ENCODE results near the gene UBE2E1.

Gene UBE2E1

DNA sequence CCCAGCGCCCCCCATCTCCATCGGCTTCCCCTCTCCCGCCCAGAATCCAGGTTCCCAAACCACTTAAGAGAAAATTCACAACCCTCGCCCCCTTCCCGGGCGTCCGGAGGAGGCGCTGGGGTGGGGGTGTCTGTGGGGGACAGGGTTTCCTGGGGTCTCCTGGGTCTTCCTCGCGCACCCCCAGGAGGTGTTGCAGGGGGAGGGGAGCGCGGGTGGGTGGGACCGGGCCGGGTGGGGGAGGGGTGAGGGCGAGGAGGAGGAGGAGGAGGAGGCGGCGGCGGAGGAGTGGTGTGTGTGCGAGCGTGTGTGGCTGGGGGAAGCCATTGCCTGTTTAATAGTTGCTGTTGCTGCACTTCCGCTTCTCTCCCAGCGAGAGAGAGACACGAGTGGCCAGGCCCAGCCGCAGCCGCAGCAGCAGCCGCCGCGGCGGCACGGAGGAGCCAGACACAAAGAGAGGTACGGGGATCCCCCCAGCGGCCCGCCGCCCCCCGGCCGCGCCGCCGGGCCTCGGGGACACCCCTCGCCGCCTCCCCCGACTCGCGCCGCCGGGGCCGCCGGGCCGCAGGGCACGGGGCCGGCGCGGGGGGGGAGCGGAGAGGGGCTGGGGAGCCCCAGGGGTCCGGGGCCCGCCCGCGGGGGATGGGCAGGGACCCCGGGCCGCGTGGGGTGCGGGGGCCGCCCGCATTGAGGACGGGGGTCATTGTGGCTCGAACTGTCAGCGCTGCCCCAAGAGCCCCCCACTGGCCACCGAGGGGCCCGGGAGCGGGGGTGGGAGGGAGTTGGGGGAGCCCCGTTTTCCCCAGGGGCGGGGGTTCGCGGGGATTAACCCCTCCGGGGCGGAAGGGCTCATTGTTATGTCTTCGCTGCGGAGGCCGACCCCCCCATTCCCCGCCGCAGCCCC, at the start of gene UBE2E1:
Gene UBE2E1, plus strand, starts transcription at position 323 of the 901 bp plus-strand sequence. CDS start 1,315 bp downstream, outside the sequence.
- peak; percentile 63 for DNase-seq (ENCODE audit: low spot score)

DNA sequence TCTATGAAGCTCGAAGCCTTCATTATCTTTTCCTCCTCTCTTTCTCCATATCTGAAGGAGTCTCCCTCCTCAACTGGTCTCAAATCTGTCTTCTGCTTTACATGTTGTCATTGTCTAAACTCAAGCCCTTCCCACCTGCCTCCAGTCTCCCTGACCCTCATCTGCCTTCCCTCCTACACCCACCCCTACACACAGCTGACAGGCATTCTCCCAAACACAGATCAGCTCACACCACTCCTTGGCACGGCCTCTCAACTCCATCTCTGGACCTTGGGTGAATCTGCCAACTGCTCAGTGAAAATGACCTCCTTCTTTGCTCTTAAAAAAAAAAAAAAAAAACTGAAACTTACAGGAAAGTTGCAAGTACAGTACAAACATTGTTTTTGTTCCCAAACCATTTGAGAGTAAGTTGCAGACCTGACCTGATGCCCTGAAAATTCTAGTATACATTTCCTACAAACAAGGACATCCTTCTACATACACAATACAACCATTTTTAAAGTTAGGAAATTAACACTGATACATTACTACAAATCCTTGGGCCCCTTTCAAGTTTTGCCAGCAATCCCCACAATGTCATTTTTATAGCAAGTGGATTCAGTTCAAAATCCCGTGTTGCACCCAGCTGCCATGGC, 49.4 kb upstream of the UBE2E1 start:
- DNase-seq (ENCODE audit: low spot score) = no peak

DNA sequence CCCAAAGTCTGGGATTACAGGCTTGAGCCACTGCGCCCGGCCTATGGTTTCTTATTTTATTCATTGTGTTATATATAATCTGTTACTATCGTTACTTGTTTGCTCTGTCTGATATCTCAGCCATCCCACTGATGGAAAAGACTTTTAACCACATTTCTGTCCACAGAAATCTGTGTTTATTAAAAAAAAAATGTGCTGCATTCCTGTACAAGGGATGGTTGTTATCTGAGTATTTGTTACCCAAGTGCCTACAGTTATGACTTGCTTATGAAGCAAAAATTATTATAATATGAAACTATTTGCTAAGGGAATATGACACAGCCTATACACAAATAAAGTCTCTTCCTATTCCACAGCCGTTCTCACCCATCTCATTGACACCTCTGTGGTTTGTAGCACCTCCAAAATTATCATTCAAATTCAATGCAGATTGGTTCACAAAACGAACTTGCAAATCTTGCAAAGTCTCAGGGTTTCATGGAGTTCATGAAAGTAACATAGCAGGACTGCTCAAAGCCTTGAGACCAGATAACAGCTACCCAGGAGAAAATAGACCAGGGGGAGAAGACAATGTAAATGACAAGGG, 47.4 kb upstream of the UBE2E1 start:
- DNase-seq (ENCODE audit: low spot score) = no peak

DNA sequence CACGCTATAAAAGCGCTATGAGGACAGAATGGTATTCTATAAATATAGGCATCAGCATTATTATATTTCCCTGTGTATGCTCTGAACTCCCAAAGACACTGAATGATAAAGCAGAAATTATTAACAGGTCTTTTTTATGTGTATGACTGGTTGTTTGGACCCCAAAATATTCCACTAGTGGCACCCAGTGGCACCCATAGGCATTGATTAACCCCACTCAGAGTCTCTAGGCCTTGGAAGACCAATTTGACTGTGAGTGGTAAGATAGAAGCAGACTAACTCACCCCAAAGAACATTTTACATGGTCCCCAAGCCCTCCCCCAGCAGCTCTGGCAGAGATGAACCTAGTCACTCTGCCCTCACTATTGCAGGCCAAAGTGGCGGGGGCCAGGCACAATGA, 45.4 kb upstream of the UBE2E1 start:
- DNase-seq (ENCODE audit: low spot score) = no peak

DNA sequence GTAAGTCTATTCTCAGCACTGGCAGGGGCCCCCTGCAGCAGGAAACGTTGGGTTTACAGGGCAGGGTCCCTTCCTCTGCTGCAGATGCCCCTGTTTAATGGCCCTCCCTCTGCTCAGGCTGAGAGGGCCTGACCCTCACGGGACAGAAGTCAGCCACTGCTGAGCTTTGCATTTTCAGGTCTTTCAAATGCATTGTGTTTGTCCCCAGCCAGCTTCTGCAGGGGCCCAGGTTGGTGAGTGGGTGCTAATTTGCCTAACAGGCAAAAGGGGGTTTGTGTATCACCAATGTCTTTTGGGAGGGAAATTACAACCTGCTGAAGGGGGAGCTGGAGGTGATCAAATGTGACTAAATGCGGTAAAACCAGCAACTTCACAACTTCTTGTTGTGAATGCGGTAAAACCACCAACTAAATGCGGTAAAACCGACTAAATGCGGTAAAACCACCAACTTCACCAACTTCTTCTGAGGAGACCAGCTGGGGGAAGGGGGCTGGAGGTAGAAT, 44.8 kb upstream of the UBE2E1 start:
- no peak for DNase-seq (ENCODE audit: low spot score)

DNA sequence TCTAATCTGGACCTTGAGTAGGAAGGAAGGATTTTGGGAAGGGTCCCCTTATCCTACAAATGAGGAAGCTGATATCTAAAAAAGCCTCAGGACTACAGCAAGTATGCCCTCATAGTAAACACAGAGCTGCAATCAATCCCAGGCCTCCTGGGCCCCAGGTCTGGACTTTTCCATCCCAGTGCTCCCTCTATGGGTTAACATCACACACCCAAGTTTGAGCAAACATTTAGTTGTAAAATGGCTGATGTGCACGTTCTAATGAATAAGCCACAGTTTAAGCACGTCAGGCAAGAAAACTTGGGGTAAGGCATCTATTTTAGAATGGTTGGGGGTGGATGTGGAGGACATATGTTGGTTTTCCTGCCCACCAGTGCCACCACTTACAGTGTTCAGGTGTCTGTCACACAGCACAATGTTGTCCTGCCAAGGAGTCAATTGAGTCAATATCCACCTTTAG, 44.3 kb upstream of the UBE2E1 start:
- peak; percentile 30 for DNase-seq (ENCODE audit: low spot score)

DNA sequence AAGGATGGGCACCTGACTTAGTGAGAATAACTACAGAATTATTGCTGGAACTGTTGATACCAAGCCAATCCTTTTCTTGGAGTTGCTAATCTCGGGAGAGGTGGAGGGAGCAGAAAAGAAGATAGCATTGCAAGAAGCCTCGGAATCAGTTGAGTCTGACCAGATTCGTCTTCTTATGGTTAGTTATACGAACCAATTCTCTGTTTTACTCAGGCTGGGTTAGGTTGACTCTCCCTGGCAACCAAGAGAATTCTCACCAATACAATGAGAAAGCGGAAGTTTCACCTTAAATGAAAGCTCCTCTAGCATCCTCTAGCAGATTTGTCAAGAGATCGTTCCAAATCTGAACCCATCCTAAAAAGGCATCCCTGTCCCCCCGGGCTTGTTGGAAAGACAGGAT, 43.5 kb upstream of the UBE2E1 start:
- DNase-seq (ENCODE audit: low spot score) = no peak

DNA sequence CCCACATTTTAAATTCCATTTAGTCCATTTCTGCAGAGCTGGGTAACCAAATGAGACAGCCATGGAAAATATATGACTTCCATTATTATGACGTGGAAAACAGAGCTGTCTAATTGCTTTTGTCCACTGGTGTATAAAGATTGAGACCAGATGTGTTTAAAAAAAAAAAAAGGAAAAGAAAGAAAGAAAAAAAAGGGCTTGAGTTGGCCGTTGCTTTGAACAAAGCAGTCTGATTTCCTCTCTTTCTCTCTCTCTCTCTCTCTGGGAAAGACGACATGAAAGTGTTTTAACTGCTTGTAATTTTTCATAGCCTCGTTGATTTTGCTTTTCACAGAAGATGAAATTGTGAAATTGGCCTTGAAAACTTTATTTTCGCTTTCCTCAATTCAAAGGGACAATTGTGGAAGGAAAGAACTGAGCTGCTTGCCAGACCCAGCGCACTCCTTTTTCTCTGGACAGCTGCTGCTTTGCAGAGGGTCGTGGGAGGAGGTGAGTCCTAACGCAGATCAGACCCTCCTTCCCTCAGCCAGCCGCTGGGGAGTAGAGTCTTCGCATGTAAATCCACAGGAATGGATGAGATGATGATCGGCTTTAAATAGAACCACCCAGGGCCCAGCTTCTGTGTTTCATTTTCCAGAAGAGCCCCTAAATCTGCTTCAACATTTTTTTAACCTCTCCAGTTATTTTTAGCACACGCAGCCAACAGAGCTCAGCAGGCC, 42.8 kb upstream of the UBE2E1 start:
- DNase-seq (ENCODE audit: low spot score) = no peak

DNA sequence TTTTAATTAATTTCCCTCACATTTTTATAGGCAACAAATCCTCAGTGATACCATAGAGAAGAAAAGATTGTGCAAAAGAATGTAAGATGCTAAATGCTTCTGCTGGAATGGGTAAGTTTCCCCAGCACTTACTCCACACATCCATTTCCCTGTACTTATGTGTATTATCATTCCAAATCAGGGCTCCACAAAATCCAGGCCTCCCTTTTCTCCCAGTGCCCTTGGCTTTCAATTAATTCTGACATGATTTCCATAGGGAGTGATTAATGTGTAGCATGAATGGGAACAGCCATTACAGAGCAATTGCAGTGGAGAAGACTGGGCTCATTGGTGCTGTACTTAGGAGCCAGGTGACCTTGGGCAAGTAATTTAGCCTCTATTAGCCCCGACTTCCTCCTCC, 41.3 kb upstream of the UBE2E1 start:
- no peak for DNase-seq (ENCODE audit: low spot score)

DNA sequence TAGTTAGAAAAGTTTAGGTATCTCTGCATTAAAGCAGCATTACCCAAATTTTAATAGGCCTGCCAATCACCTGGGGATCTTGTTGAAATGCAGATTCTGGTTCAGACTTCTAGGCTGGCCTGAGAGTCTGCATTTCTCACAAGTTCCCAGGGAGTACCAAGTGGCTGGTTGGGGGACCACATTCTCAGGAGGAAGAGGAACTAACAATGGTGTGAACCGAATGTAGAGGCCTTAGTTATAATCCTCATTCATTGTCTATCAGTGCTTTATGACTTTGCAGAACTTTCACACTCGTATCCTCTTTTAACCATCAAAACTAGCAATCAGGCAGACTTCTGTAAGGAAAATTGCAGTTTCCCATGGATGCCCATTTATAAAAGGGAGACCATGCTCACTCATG, 38.2 kb upstream of the UBE2E1 start:
- DNase-seq (ENCODE audit: low spot score) = no peak

DNA sequence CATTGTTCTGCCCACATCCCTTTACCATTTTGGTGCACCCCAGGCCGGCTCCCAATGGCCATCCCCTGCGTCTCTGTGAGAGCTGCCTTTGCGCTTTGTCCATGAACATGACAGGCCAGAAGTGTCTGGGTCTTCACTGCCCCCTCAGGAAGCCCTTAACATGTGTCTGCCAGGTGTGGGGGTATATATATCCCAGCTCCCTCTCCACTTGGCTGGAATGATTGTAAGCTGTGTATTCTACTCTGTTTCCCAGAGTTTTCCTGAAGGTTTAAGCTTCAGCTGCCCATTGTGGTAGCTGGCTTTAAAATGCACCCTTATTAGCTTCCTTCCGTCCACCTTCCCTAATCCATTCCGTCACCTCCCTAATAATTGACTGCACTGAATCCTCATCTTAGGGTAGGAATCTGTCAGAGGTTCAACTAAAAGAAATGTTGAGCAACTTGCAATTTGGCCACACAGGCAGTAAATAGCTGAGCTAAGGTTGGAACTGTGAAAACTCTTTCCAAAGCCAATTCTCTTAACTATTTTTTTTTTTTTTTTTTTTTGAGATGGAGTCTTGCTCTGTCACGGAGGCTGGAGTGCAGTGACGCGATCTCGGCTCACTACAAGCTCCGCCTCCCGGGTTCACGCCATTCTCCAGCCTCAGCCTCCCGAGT, 30.4 kb upstream of the UBE2E1 start:
- no peak for DNase-seq (ENCODE audit: low spot score)

DNA sequence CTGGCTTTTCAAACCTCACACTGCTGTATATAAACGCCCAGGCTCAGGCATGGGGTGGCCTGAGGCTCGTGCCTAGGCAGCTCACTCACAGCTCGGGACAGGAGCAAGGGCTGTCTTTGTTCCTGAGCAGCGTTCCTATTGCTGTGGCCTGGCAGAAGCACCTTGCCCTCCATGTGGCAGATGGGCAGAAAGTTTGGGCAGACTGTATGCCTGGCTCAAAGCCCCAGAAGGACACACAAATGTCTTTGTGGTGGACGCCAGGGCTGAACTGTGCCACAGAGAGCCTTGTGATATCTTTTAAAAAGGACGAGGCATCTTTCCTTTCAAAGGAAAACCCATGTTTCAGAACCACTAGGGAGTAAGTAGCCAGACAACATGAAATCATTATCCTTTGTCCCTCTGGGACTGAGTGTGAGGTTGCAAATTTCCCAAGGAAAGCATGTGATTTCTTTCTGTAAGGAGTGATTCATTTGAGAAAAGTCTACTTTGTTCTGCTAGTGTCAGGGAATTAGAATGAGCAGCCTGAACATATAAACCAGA, 29.3 kb upstream of the UBE2E1 start:
- no peak for DNase-seq (ENCODE audit: low spot score)

DNA sequence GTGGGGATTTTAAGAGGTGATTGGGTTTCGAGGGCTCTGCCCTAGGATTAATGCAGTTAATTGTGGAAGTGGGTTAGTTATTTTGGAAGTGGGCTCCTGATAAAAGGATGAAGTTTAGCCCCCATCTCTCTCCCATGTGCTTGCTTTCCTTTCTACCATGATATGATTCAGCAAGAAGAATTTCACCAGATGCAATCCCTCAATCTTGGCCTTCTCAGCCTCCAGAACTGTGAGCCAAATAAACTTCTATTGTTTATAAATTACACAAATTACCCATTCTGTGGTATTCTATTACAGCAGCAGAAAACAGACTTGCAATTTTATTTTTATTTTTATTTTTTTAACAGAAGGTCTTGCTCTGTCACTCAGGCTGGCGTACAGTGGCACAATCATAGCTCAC, 27.3 kb upstream of the UBE2E1 start:
- DNase-seq (ENCODE audit: low spot score) = no peak

DNA sequence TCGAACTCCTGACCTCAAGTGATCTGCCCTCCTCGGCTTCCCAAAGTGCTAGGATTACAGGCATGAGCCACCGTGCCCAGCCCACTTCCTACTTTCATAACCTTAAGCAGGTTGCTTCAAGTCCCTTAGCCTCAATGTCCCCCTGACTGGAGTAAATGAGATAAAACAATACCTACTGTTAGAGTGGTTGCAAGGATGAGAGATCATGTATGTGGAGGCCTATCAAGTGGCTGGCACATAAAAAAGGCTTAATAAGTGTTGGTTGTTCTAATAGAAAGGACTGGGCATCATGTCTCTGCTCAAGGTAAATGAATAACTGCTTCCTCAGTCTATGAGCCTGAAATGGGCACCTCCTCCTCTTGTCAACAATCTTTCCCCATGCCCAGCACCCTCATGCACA, 25.9 kb upstream of the UBE2E1 start:
- no peak for DNase-seq (ENCODE audit: low spot score)

DNA sequence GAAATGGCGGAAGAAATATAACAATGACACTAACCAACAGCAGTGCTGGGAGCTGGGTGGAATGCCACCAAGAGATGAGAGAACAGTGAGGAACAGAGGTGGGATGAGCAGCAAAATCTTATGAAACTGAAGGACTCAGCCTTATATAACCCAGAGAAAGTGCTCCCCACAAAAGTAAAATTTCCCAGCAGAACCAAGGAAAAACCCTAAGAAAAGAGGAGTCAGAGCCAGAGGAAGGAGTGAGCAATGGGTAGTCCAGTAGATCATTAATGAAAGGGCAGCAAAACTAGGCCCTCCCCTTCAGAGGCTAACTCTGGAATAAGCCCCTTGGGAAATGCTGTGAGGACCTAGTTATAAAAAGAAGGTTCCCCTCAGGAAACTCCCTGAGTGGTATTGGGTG, 24.7 kb upstream of the UBE2E1 start:
- no peak for DNase-seq (ENCODE audit: low spot score)

DNA sequence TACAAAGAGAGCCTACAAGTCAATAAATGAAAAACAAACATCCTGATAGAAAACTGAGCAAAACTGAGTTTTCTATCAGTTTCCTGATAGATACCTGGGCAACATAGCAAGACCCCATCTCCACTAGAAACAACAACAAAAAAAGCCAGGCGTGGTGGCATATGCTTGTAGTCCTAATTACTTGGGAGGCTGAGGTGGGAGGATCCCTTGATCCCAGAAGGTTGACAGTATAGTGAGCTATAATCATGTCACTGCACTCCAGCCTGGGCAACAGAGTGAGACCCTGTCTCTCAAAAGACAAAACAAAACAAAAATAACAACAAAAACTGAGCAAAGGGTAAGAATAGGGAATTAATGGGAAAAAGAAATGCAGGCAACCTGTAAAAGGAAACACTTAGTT, 23.9 kb upstream of the UBE2E1 start:
- no peak for DNase-seq (ENCODE audit: low spot score)

DNA sequence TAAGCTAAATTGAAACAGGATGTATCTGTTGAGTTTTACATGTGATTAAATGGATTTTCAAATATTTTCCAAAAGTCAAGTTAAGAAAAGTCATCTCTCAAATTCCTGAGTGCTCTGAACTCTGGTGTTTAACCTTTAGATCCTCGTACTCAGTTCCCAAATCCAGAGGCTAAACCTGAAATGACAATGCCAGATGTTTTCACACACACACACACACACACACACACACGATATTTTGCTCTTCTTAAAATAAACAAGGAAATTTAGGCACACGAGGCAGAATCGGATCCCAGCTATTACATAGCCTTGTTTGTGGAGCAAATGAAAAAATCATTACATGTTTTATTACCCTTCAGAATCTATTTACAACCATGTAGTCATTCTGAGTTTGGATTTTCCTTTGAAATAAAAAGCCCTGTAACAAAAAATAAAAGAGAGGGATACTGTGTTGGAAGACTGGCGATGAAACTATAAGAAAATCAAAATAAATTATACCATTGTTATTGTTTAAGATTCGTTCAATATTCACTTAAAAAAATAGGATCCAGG, 20.6 kb upstream of the UBE2E1 start:
- DNase-seq (ENCODE audit: low spot score) = no peak

DNA sequence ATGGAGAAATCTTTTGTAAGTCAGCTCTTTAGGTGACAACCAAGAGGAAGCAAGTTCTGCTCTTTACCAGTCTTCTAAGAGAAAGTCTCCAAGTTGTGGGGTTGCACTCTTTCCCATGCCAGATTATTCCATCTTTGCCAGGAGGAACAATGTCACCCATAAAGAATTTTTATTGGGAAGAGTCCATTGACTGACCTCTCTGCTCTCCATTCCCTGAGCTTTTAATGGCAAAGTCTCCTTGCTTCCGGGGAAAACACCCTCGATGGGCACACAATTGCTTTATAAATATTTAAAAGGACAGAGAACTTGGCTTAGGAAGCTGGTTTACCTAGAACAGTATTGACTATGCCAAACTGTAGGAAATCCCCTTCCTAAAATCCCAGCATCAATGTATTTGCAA, 19.9 kb upstream of the UBE2E1 start:
- DNase-seq (ENCODE audit: low spot score) = no peak

DNA sequence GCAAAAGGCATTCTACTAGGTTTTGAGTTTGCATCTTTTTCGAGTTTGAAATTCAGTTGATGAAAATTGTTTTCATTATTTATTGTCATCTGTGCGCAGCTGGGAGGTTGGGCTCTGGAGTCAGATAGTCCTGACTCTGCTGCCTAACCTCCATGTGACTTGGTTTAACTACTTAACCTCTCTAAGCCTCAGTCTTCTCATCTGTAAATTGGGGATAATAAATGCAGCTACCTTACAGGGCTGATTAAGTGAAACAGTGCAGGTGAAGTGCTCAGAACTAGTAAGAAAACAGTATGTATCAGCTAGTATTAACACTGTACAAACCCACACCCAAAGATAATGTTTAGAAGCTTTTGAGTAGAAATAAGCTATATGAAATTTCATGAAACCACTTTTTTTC, 14.1 kb upstream of the UBE2E1 start:
- DNase-seq (ENCODE audit: low spot score) = no peak

DNA sequence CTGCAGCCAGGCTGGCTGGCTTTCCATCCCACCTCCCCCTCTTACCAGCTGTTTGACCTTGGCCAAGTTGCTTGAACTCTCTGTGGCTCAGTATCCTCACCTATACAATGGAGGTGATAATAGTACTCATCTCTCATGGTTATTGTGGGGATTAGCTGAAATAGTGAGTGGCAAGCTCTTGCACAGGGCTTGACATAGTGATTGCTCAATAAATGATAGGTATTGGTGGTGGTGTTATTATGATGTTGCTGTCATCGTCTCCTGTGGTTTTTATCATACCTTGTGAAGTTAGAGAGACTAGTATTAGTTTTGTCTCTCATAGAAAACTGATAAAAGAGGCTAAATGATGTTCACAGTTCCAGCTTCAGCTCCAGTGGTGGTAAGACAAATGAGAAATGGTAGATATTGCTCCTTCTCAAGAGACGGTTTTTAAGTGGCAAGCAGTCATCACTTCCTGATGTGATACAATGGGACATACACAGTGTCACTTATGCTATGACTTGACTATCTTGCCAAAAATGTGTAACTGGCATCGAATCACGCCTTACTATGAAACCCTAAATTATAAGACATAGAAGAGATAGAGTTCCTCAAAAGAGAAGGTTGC, 12.1 kb upstream of the UBE2E1 start:
- DNase-seq (ENCODE audit: low spot score) = no peak

DNA sequence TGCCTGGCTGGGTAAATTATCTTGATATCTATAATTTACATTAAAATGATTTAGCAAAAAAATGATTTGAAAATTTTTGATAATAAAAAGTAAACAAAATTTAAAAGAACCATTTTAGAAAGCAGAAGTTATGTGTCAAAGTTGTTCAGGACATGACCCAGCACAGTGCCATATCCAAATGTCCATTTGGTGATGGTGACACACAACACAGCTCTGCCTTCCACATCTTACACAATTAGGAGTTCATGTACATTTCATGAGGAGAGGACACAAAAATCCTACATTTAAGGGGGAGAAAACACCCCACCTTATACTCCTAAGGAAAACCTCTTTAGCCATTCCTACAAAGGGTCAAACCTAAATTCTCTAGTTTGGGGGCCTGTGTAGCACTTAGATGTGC, 10.7 kb upstream of the UBE2E1 start:
- no peak for DNase-seq (ENCODE audit: low spot score)
